Stimulated activated CD4-positive, alpha-beta T cell treated with anti-CD3 and anti-CD28 coated beads, Interleukin-4, amount 100 ng/mL, for 1 hour (primary cell): ENCODE measurements around the gene CHRNB2.

ENCODE experiments used
- DNase-seq: peaks from one replicate; pipeline ENCODE4 v3.0.0-alpha.2; 2020

CHRNB2 gene

DNA sequence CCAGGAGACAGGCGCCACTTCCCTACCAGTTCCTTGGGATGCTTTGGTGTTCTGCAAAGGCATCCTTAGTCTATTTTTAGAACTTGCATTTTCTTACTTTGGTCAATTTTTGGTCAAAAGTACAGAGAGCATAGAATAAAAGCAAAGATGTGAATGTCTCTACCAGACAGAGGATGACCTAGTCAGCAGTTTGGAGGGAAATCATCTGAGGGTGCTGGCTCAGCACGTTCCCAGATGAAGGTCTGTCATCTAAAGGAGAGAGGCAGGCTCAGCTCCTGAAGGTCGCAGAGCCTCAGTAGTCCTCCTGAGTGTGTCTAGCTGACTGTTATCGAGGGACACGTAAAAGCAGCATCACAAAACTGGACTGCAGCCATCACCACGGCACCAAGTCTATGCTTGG lies 15.3 kb downstream of the CHRNB2 start:
- no peak for DNase-seq

DNA sequence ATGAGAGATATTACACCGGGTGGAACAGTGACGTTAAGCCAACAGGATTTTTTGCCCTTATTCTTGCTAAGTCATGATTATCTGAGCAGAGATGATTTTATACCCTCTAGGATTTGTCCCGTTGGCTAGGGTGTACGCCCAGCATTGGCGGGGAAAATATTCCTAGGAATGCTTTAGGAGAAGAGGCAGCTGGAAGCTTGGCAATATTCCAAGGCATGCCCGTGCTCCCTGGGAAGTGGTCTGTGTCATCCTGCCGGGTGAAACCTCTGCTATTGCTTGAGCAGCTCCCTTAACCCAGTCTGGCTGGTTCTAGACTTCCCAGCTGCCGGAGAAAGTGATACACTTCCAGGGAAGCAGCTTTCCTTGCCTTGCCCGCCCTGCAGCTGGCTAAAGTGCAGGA lies 16.2 kb downstream of the CHRNB2 start:
- DNase-seq: no peak

DNA sequence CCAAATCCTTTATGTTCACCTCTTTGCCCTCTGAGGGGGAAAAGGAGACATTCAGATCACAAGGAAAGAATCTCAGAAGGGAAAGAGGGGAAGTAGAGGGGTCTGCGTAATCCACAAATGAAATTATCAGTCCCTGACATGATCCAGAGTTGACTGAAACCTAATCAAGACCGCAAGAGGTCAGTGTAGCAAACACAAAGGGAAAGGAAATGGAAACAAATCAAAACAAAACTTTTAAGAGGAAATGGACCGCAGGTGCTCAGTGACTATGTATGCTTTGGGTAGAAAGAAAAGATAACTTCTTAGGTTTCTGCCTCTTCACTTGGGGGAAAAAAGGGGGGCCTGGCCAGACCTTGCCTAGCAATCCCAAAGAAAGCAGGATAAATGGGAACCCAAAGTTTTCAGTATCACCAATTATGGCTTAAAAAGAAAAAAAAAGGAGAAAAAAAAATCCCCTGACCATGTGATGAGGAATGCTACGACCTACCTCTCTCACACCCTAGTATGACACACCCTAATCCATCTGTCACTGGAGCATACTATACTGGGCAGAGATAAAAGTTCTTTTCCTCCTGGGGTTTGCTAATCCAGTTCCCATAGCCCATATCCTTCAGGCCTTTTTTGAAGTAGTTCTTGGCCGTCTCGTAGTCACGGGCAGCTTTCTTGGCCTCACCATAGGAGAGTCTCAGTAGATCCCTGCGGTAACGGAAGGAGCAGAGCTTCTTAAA lies 16.9 kb downstream of the CHRNB2 start:
- DNase-seq: no peak

DNA sequence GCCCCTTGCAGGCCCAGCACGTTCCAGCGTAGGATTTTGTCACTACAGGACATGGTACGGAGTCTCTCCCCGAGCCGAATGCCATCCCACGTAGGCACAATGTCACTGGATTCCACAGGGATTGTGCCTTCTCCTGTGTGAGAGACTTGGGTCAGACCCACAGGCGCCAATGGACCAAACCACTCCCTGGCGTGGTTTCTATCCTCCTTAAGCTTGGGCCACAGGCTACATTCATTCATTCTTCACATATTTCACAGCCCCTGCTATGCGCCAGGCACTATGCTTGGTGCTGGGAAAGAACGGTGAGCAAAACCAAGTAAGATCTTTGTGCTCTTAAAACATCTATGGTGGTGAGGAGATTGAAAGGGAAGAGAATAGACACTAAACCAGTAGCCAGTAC lies 18.7 kb downstream of the CHRNB2 start:
- no peak for DNase-seq

DNA sequence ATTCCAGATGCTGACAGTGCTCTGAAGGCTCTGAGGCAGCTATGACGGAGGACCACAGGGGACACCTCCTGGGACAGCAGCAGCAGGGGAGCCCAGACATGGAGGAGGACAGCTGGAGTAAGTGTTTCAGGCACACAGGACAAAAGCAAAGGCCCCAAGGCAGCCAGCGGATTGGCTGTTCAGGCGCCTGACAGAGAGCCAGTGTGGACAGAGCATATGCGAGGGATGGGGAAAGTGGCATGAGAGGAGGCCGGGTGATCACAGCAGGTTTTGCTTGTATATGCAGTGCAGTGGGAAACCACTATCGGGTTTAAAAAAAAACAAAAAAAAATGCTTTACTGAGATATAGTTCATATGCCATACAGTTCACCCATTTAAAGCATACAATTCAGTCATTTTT lies 19.1 kb downstream of the CHRNB2 start:
- DNase-seq: no peak

DNA sequence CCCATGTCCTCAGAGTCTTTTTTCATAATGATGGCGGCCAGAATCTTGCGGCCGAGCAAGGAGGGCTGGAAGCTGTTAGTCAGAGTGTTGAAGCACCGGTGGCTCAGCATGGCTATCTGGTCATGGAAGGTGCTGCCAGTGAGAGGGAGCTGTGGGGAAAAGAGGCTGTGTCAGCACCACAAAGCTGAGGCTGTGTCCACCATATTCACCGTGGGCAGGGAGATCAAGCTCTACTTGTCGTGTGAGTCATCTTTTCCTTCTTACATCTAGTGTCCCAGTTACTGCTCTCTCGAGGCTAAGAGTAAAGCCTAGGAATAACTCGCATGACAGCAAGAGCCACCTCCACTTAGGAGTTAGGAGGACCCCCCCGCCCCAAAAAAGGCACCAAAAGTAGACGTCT lies 22.2 kb downstream of the CHRNB2 start:
- DNase-seq: no peak

DNA sequence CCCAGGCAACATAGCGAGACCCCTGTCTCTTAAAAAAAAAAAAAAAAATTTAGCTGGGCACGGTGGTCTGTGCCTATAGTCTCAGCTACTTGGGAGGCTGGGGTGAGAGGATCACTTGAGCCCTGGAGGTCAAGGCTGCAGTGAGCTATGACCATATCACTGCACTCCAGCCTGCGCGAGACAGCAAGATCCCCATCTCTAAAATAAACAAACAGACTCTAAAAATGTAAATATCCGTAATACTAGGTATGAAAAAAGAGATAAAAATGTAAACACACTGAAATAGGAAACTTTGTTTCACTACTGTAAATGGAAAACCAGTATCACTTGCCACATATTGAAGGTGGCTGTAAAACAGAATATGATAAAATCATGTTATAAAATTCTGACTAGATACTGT lies 23.2 kb downstream of the CHRNB2 start:
- DNase-seq: no peak

DNA sequence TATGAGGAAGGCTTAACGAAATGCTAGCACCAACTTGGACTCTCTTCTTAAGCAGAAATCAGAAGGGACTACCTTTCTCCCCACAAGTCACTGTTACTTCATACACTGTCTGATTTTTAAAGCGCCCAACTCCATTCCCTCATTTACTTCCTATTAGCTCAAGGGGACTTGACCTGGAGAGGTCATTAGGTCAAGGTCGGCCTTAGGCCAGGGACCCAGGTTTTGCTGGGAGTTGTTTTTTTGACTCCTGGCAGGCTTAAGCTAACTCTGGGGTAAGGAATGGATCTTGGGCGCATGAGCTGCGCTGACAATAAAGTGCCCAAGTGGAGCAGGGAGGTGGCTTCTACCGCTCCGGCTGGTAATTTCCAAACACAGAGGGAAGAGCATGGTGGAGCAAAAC lies 23.6 kb downstream of the CHRNB2 start:
- DNase-seq: no peak

DNA sequence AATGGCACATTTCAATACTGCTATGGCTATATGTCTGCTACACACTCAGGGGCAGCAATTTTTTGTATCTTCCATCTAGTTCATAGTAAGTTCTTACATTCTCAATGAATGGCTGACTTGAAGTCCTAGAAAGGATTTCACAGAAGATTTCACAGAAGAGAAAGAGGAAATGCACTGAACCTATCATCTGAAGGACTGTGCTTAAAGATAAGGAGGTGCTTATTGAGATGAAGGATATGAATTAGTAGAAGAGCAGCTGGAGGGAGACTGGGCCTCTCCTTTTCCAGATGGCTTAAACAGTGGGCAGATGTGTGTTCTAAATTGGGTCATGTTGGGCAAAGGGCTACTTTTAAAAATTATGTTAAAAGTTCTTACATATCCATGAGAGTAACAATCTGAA lies 25.8 kb downstream of the CHRNB2 start:
- DNase-seq: no peak

DNA sequence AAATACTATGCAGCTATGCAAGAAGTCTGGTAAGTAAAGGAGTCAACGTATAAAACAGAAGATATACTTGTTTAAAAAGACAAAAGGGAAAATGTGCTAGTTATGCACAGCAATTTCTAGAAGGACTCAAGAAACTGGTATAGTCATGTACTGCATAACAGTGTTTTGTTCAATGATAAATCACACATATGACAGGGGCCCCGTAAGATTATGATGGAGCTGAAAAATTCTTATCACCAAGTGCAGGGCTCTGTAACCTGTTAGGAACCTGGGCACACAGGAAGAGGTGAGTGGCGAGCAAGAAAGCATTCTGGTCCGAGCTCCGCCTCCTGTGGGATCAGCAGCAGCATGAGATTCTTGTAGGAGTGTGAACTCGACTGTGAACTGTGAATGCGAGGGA lies 27.2 kb downstream of the CHRNB2 start:
- no peak for DNase-seq

DNA sequence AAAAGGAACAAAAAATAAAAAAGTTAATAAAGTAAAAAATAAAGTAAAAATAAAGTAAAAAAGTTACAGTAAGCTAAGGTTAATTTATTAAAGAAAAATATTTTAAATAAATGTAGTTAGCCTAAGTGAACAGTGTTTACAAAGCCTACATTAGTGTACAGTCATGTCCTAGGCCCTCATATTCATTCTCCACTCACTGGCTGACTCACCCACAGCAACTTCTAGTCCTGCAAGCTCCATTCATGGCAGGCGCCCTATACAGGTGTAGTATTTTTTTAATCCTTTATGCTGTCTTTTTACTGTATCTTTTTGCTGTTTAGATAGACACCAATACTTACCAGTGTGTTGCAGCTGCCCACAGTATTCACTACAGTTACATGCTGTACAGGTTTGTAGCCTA lies 28.0 kb downstream of the CHRNB2 start:
- no peak for DNase-seq

DNA sequence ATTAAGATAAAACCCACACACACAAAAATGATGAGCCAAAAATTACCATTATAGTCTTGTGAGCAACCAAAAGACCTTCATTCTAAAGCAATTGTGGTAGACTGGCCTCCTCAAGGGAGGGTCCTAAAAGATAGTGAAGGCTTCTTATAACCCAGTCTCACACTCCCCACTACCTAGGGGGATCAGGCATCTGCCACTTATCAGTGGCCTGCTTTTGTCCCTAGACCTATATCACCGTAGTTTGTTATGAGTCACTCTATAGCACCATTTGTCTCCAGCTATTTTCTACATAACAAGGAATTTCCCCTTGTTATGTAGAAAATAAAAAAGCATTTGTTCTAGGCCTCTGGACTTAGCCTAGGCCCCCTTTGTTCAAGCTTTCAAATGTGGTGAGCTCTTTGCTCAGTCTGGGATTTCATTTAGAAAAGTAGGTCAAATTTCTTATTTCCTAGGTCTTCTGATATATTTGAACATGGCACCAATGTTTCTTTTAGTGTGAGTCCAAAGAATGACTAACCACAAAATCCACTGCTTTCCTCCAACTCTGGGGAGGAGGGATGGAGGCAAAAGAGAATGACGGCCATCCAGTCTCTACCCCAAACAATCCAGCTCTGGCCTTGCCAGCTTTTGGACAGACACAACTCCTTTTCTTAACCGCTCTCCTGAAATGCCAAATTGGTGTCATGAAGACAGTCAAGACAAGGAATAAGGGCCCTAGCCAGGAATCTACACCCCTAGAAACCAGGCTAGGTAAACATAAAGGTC lies 31.5 kb downstream of the CHRNB2 start:
- DNase-seq: no peak

DNA sequence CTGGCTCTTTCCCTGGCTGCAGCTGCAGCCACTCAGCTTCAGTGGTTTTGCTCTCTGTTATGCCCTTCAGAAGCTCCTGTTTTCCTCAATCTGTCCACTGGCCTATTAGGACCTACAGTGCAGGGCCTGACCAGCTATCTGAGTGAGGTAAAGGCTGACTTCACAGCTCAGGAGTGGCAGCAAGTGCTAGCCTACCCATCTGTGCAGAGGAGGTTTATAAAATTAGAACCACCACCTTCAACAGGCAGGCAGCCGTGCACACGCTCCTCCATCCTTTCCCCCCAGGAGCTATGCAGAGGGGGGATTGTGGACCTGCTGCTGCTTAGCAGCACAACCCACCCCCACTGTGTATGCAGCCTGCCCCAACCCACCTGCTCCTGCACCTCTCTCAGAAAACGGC lies 32.1 kb downstream of the CHRNB2 start:
- no peak for DNase-seq

DNA sequence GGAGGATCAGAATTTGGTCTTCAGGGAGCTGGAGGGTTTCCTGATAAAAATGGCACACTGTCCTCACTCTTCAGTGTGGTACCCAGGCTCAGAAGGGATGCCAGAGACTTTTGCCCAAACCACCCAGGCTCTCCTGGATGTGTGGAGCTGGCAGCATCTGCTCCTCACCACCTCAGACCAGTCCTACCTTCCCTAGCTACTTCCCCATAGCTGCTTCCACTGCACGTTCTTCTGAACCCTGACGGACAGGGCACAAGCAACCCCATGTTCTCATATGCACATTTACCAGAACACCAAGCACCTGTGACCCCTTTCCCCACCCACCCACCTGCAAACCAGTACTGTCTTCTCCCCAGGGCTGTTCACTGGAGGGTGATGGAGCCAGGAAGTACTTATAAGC lies 35.7 kb downstream of the CHRNB2 start:
- no peak for DNase-seq

DNA sequence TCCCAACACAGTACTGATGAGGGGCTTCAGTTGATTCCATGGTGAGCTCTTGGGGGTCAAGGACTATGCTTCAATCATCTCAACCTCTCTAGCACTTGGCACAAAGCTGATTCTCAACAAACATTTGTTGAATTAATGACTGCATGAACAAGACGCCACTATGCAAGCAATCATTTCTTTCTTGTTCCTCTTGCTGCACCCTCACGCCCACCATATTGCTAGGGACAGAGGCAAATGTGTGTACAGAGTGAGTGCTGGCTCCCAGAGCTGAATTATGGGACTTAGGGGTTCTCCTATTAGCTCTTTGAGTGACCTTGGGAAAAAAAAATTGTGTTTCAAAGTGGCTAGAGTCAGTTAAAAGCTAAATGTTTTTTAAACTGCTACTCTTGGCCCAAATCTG lies 38.0 kb downstream of the CHRNB2 start:
- no peak for DNase-seq

DNA sequence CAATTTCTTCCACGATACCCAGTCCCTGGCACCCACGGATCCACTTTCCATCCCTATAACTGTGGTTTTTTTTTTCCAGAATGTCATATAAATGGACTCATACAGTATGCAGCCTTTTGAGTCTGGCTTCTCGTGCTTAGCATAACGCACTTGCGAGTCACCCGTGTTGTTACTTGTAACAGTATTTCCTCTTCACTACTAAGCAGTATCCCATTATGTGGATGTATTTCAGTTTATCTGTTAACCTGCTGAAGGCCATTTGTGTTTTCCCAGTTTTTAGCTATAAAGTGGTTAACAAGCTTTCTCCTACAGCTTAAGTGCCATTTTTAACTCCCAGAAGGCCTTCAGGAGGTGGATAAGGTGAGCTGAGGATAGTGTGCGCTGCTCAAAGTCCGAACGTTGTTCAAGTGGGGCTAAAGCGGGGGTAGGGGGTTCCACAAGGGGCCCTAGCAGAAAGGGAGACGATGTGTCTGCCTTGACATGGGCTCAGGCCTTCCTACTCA lies 39.6 kb downstream of the CHRNB2 start:
- no peak for DNase-seq

DNA sequence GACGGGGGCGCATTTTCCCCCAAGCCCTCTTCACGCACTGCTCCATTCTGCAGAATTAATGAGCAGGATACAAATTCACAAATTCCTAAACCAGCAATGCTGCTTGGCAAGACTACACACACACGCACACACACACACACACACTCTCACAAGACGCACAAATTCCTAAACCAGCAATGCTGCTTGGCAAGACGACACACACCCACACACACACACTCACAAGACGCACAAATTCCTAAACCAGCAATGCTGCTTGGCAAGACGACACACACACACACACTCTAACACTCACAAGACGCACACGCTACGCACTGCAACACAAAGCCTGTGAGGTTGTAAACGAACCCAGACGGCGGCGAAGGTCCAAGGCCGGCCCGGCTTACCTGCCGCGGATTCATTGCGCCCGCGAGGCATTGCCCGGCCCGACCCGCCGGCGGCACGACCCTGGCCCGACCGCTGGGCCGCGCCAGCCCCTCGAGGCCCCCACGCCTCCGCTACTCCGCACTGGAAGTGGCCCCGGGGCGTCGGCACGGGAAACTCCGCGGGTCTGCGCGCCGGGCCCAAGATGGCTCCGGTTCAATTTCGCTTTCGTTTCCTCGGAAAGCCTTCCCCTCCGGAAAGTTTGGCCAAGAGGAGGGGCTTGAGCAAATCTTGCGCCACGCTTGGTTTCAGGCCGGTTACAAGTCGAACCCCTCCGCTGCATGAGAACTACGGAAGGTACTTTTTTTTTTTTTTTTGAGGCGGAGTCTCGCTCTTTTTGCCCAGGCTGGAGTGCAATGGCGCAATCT lies 40.2 kb downstream of the CHRNB2 start, which contains the start of gene ADAR:
Gene ADAR (minus strand): TSS at position 578 of the 788 bp plus-strand sequence. CDS start 180 bp downstream, at position 398.
- DNase-seq: peak; percentile 87

DNA sequence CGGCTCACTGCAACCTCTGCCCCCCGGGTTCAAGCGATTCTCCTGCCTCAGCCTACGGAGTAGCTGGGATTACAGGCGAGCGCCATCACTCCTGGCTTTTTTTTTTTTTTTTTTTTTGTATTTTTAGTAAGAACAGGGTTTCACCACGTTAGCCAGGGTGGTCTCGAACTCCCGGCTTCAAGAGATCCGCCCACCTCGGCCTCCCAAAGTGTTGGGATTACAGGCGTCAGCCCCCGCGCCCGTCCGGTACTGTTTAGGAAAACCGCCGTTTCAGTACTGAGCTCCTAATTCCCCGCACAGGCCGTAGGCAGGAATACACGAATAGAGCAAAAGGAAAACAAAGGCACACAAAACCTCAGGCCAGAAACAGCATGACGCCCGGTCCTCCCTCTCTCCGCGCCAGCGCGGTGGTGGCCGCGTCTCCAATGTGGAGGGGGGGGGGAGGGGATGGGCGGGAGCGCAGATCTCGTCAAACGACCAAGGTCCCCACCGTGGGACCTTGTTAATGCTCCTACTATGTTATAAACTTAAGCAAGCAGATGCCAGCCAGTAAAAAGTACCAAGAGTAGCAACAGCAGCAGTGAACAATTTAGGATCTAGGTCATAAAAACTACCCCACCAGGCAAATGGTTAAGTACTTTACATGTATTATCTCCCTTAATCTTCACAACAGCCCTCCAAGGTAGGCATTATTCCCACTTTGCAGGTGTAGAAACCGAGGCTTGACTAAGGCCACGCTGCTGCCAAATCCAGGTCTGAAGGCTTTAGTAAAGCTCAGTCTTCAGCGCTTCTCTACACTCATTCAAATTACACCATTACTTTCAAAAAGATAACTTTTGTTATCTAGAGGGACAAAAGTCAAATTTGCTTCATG lies 41.1 kb downstream of the CHRNB2 start:
- peak; percentile 33 for DNase-seq

DNA sequence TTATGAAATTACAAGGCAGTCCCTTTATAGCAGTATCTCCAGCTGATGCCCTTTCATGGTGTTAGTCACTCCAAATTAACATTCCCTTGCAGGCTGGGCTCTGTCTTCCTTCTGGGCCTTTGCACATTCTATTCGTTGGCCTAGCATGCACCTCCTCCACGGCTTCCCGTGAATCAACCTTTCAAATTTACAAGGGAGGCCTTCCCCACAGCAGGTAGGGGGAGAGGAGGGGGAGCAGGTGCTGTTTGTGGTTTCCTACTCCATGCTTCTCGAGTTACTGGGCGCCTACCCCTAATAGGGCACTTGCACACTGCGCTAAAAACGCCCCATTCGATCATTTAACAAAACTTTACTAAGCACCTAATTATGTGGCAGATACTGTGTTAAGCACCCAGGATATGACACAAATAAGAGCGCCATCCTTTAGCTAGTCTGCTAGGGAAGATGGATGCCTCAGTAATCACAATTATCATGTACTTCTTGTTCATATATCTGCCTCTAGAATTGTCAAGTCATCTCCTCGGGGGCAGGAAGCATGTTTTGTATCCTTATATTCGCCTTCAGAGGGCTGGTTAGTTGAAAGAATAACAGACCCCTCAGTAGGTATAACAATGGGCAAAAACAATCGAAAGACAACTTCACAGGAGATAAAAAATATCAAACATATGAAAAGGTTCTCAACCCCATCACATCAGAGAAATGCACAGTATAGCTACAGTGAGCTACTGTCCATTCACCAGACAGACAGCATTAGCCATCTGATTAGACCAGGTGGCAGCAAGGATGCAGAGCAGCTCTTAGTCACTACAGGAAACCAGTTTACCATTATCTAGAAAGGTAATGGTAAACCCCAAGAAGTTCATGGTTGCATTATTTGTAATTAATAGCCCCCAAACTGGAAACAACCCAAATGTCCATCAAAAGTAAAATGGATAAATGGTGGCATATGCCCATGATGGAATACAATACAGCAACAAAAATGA lies 42.1 kb downstream of the CHRNB2 start:
- DNase-seq: peak; percentile 50

DNA sequence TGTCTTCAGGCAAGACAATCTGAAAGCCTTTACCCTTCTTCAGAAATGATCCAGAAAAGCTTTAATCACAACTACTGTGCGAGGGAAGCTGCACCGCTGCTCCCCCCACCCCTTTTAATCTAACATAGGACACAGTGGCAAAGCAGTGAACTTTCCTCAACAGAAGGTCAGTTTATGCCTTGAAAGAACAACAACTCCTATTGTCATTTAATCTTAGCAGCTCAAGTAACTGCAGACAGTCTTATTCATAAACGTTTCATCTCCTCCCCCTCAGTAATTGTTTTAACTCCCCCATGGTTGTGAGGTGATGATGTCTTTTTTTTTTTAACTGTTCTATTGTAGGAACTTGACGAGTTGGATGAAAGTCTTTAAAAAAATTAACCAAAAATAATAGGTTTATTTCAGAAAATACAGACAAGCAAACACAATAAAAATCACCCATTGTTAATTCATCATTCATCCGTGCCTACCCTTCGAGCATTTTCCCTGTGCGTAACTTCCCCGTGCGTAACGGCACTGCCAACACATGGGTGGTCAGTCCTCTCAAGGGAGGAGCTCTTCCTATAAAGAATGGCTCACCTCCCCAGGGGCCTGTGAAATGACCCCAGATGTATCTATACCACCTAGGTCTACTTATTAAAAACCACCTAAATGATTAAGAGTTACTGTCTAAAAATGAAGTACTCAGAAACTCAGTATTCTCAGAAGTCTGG lies 43.7 kb downstream of the CHRNB2 start:
- no peak for DNase-seq

DNA sequence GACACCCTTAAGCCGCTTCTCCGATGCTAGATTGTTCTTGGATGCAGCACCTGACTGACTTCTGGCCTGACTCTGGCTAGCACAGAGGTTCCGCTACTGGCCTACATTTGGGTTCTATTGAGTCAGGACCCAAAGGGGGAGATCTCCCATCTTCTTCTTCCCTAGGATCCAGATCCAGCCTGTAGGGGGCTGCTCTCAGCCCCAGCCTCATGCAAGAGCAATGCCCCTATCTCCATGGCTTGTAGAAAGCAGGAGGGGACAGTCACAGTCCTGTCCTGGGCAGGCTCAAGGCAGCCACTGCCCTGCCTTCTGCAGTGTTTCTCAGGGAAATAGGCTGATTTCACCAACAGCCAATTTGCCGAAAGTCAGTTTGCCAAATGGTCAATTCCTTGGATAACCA lies 46.7 kb downstream of the CHRNB2 start:
- no peak for DNase-seq
